GM12864 (cell line): ENCODE results near the gene ATG4A.
A peak's percentile ranks its signal among the peaks of the same experiment; 100 is the strongest.

Experiments
- DNase-seq: peaks from one replicate; pipeline ENCODE4 v3.0.0-alpha.2; 2011; ENCODE audit warnings: low read depth
- H3K4me3 ChIP-seq: 2 replicates; pipeline ENCODE4 v1.5.1; 2011; ENCODE audit warnings: mild to moderate bottlenecking, low read depth, low read length, control low read depth
- CTCF ChIP-seq: IDR thresholded peaks from 2 replicates; pipeline ENCODE4 v1.5.1; 2011; ENCODE audit warnings: low read depth, mild to moderate bottlenecking, moderate library complexity, low read length, control low read depth, inconsistent platforms; ENCODE audit errors: missing control alignments

ATG4A gene

GRCh38 chrX:108087792-108088191, 3.8 kb upstream of the ATG4A start:
- H3K4me3 ChIP-seq: no peak overlapping the region
- DNase-seq: no peak
- TF ChIP-seq CTCF: no peak

- no peak for TF ChIP-seq CTCF
- no peak overlapping the region for H3K4me3 ChIP-seq
Observed at GRCh38 chrX:108088511-108088910, 3.1 kb upstream of the ATG4A start.

GRCh38 chrX:108090491-108091263, 901 bp upstream of the ATG4A start:
- no peak for DNase-seq
- H3K4me3 ChIP-seq: peak overlapping the region; percentile 86
- no peak for TF ChIP-seq CTCF

More at GRCh38 chrX:108088511-108088910, 3.1 kb upstream of the ATG4A start:
- no peak for DNase-seq

- TF ChIP-seq CTCF: no peak
- no peak for DNase-seq
- H3K4me3 ChIP-seq: peak overlapping the region; percentile 86
Observed at GRCh38 chrX:108091878-108092291, 307 bp downstream of the ATG4A start.

GRCh38 chrX:108097380-108097779, 5.8 kb downstream of the ATG4A start:
- no peak for DNase-seq
- H3K4me3 ChIP-seq: no peak overlapping the region
- no peak for TF ChIP-seq CTCF

- DNase-seq: no peak
- H3K4me3 ChIP-seq: no peak overlapping the region
- no peak for TF ChIP-seq CTCF
Observed at GRCh38 chrX:108105473-108105872, 13.9 kb downstream of the ATG4A start.

- H3K4me3 ChIP-seq: no peak overlapping the region
- no peak for TF ChIP-seq CTCF
- no peak for DNase-seq
Observed at GRCh38 chrX:108114541-108114940, 23.0 kb downstream of the ATG4A start.
